Measurements from ENCODE around the gene PCMTD2.

DNA sequence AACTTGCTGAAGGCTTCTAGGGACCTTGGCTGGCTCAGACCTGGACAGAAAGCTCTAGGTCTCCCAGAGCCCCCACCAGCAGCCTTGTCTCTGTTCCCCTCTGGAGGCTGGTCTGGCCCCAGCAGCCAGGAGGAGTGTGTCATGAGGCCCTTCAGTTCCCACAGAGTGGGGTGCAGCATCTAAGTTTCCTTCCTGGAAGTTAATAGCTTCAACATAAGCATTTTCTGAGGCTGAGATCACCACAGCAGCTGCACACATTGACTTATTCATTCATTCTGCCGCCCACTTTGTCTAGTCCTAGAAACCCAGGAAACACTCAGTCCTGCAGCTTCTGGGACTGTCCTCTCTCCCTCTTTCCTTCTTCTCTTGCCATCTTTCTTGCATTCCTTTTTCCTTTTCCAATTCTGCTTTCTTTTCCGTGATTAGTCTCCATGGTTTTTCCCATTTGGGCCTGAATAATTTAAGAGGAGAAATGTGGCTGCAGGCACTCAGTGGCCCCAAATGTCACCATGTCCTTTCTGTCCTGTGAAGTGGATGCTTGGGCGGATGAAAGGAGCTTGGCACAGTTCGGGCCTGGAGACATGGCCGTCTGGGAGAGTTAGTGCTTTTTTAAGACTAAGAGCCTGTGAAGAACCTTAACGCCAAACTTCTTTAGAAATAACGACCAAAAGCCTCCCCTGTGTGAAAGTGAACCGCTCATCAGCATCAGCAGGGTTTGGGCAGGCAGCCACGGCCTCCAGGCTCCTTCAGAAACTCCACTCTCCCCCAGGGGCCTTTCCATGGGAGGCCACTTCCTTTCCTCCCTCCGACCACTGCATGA is 31.0 kb upstream of the PCMTD2 start:
- TF ChIP-seq CTCF (conservative IDR thresholded peaks at IDR 0.05; ENCODE audit: low read depth in 2 of 2) = no peak
- no peak for TF ChIP-seq POLR2AphosphoS5 (IDR thresholded peaks at IDR 0.05; ENCODE audit: low read depth)
- no peak for TF ChIP-seq ZNF331 (CRISPR knock-in tag; IDR thresholded peaks at IDR 0.05; ENCODE audit: low read depth)
- TF ChIP-seq STAT1 (IDR thresholded peaks at IDR 0.05; ENCODE audit: unreplicated experiment) = no peak
- TF ChIP-seq, protein P1, sequence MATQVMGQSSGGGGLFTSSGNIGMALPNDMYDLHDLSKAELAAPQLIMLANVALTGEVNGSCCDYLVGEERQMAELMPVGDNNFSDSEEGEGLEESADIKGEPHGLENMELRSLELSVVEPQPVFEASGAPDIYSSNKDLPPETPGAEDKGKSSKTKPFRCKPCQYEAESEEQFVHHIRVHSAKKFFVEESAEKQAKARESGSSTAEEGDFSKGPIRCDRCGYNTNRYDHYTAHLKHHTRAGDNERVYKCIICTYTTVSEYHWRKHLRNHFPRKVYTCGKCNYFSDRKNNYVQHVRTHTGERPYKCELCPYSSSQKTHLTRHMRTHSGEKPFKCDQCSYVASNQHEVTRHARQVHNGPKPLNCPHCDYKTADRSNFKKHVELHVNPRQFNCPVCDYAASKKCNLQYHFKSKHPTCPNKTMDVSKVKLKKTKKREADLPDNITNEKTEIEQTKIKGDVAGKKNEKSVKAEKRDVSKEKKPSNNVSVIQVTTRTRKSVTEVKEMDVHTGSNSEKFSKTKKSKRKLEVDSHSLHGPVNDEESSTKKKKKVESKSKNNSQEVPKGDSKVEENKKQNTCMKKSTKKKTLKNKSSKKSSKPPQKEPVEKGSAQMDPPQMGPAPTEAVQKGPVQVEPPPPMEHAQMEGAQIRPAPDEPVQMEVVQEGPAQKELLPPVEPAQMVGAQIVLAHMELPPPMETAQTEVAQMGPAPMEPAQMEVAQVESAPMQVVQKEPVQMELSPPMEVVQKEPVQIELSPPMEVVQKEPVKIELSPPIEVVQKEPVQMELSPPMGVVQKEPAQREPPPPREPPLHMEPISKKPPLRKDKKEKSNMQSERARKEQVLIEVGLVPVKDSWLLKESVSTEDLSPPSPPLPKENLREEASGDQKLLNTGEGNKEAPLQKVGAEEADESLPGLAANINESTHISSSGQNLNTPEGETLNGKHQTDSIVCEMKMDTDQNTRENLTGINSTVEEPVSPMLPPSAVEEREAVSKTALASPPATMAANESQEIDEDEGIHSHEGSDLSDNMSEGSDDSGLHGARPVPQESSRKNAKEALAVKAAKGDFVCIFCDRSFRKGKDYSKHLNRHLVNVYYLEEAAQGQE (IDR thresholded peaks at IDR 0.05; ENCODE audit: unreplicated experiment) = no peak
- no peak for TF ChIP-seq EZH2 (IDR thresholded peaks at IDR 0.05; ENCODE audit: low read depth, unreplicated experiment)
- TF ChIP-seq JUNB (IDR thresholded peaks at IDR 0.05; ENCODE audit: unreplicated experiment) = no peak
